DOHH2 (cell line): ENCODE measurements around the gene KPNA2.
"Not testable (repeated sequence)": the region's sequence is repeated elsewhere in the genome, so short reads cannot be mapped to it uniquely, and the experiment has no call there.

Experiments
- H3F3A ChIP-seq: fragments of 200-600 bp; sonication (generic), shearing (Covaris generic); 2 replicates; pipeline ENCODE4 v1.6.0; 2016; ENCODE audit warnings: antibody characterized with exemption, mild to moderate bottlenecking; ENCODE audit not compliant: control insufficient read depth, insufficient read depth
- H3K27ac ChIP-seq: fragments of 200-600 bp; sonication (generic); 2 replicates; pipeline ENCODE4 v1.5.1; 2014; ENCODE audit warnings: low read depth, mild to moderate bottlenecking, low read length, moderate library complexity
- H3K27me3 ChIP-seq: fragments of 200-600 bp; sonication (generic); 2 replicates; pipeline ENCODE4 v1.6.1; 2014; ENCODE audit warnings: mild to moderate bottlenecking, low read length, mixed read lengths; ENCODE audit not compliant: control insufficient read depth
- H3K36me3 ChIP-seq: fragments of 200-600 bp; sonication (generic); 2 replicates; pipeline ENCODE4 v1.6.1; 2014; ENCODE audit warnings: mild to moderate bottlenecking, low read length, moderate library complexity, mixed read lengths; ENCODE audit not compliant: control insufficient read depth
- H3K4me1 ChIP-seq: fragments of 200-600 bp; sonication (generic); 2 replicates; pipeline ENCODE4 v1.6.1; 2014; ENCODE audit warnings: mild to moderate bottlenecking, low read length, mixed read lengths; ENCODE audit not compliant: control insufficient read depth
- H3K4me2 ChIP-seq: fragments of 200-600 bp; sonication (generic); 2 replicates; pipeline ENCODE4 v1.6.0; 2014; ENCODE audit warnings: mild to moderate bottlenecking, low read length, moderate library complexity
- H3K4me3 ChIP-seq: fragments of 200-600 bp; sonication (generic); 2 replicates; pipeline ENCODE4 v1.5.1; 2014; ENCODE audit warnings: mild to moderate bottlenecking, low read length, mixed read lengths
- H3K79me2 ChIP-seq: fragments of 200-600 bp; sonication (generic); 2 replicates; pipeline ENCODE4 v1.6.1; 2014; ENCODE audit warnings: mild to moderate bottlenecking, low read length, mixed read lengths; ENCODE audit not compliant: control insufficient read depth
- H3K9me2 ChIP-seq: fragments of 200-600 bp; sonication (generic); replicated peaks from 2 replicates; pipeline ENCODE4 v1.6.1; 2014; ENCODE audit warnings: mild to moderate bottlenecking, low read length, mixed read lengths; ENCODE audit not compliant: control insufficient read depth
- H3K9me3 ChIP-seq: fragments of 200-600 bp; sonication (generic); 2 replicates; pipeline ENCODE4 v1.6.1; 2014; ENCODE audit warnings: antibody characterized with exemption, low read length, mixed read lengths; ENCODE audit not compliant: control insufficient read depth, insufficient read depth
- H4K20me1 ChIP-seq: fragments of 200-600 bp; sonication (generic); 2 replicates; pipeline ENCODE4 v1.6.0; 2014; ENCODE audit warnings: low read depth, mild to moderate bottlenecking, antibody characterized with exemption, low read length, moderate library complexity; ENCODE audit not compliant: control insufficient read depth, insufficient read depth
- CTCF ChIP-seq: fragments of 200-600 bp; sonication (generic); IDR thresholded peaks from one replicate; pipeline ENCODE4 v1.5.1; 2014; ENCODE audit warnings: antibody characterized with exemption, mild to moderate bottlenecking, low read depth, low read length; ENCODE audit not compliant: poor library complexity, severe bottlenecking
- EZH2phosphoT487 ChIP-seq: fragments of 200-600 bp; sonication (generic); IDR thresholded peaks from 2 replicates; pipeline ENCODE4 v1.6.1; 2017; ENCODE audit warnings: borderline replicate concordance, mild to moderate bottlenecking, antibody characterized with exemption, low read length, moderate library complexity, mixed read lengths

KPNA2 gene

DNA sequence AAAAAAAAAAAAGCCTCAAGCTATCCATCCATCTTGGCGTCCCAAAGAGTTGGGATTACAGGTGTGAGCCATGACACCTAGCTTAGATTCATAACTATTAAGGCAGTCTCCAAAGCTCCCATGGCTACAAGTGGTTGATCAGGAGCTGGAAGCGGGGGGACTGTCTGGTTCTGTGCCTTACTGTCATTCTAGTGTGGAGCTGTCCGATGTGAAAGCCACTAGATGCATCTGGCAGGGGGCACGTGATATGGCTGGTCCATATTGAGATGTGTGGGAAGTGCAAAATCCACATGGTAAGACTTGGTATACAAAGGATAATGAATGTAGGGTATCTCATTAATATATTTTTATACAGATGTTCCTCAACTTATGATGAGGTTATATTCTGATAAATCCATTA lies 38.7 kb downstream of the KPNA2 start:
- TF ChIP-seq EZH2phosphoT487 = no peak
- no peak for TF ChIP-seq CTCF
- Histone ChIP-seq H3K9me3 (no peaks in the 10 kb centered on the region), H3F3A (no peaks in the 10 kb centered on the region), H3K4me3 (no peak overlapping the region), H3K36me3 (no peaks in the 10 kb centered on the region), H3K27ac (no peak overlapping the region), H3K4me2 (no peak overlapping the region), H3K9me2 (no peaks in the 10 kb centered on the region), H3K4me1 (no peaks in the 10 kb centered on the region), H3K79me2 (no peaks in the 10 kb centered on the region), H3K27me3 (no peaks in the 10 kb centered on the region), H4K20me1 (no peaks in the 10 kb centered on the region)

- not testable (repeated sequence) for H3K36me3 ChIP-seq, H4K20me1 ChIP-seq, H3K9me3 ChIP-seq, H3K27me3 ChIP-seq, H3K4me2 ChIP-seq, H3K79me2 ChIP-seq, H3K27ac ChIP-seq, H3K4me1 ChIP-seq, H3F3A ChIP-seq, H3K4me3 ChIP-seq, H3K9me2 ChIP-seq
Measured at GRCh38 chr17:68075953-68076607, 40.5 kb downstream of the KPNA2 start.

- H3K27ac ChIP-seq, H3F3A ChIP-seq, H3K27me3 ChIP-seq, H3K36me3 ChIP-seq, H3K79me2 ChIP-seq, H3K4me1 ChIP-seq, H3K4me3 ChIP-seq, H3K9me2 ChIP-seq, H4K20me1 ChIP-seq, H3K4me2 ChIP-seq, H3K9me3 ChIP-seq: not testable (repeated sequence)
Measured at GRCh38 chr17:68077498-68077897, 42.0 kb downstream of the KPNA2 start.

DNA sequence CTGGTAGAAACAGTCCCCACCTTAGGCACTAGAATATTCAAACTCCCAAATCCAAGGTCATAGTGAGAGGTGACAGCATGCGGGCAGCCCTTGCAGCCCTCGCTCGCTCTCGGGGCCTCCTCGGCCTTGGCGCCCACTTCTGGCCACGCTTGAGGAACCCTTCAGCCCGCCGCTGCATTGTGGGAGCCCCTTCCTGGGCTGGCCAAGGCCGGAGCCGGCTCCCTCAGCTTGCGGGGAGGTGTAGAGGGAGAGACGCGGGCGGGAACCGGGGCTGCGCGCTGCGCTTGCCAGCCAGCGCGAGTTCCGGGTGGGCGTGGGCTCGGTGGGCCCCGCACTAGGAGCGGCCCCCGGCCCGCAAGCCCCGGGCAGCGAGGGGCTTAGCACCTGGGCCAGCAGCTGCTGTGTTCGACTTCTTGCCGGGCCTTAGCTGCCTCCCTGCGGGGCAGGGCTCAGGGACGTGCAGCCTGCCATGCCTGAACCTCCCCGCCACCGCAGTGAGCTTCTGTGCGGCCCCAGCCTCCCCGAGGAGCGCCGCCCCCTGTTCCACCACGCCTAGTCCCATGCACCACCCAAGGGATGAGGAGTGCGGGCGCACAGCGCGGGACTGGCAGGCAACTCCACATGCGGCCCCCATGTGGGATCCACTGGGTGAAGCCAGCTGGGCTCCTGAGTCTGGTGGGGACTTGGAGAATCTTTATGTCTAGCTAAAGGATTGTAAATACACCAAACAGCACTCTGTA lies 45.0 kb downstream of the KPNA2 start:
- no peaks in the 10 kb centered on the region for H4K20me1 ChIP-seq
- no peaks in the 10 kb centered on the region for H3K9me2 ChIP-seq
- no peaks in the 10 kb centered on the region for H3K79me2 ChIP-seq
- peaks cover 5% of the 10 kb centered on the region for H3K4me1 ChIP-seq
- H3K36me3 ChIP-seq = no peaks in the 10 kb centered on the region
- TF ChIP-seq CTCF (no peak), EZH2phosphoT487 (no peak)
- no peak overlapping the region for H3K4me2 ChIP-seq
- peaks cover 6% of the 10 kb centered on the region for H3F3A ChIP-seq
- H3K27me3 ChIP-seq = no peaks in the 10 kb centered on the region
- H3K4me3 ChIP-seq = no peak overlapping the region
- peaks cover 4% of the 10 kb centered on the region; the same call in 1 of the 2 replicates for H3K9me3 ChIP-seq
- no peak overlapping the region for H3K27ac ChIP-seq

GRCh38 chr17:68081305-68082265 lies 46.0 kb downstream of the KPNA2 start:
- H3K27ac ChIP-seq, H4K20me1 ChIP-seq, H3K9me3 ChIP-seq, H3K36me3 ChIP-seq, H3K27me3 ChIP-seq, H3K79me2 ChIP-seq, H3K4me2 ChIP-seq, H3K4me3 ChIP-seq, H3K9me2 ChIP-seq: not testable (repeated sequence)
- H3F3A ChIP-seq = peaks cover 11% of the 10 kb centered on the region
- peaks cover 15% of the 10 kb centered on the region for H3K4me1 ChIP-seq
